Caco-2 (cell line): ENCODE measurements around the gene SLC10A7. TPM values are rescaled to one million over a fixed set of nuclear protein-coding genes. Genes with fewer than 3 reads are reported as not detected.

ENCODE experiments used
- BruUV-seq: library from RNA; stranded (reverse); fragments of 400-500 nt; replicated peaks from 2 replicates; lab custom pipeline; 2021; lab: Mats Ljungman, UMichigan
- CTCF ChIA-PET: fragments of 300-600 bp; sonication (Branson Sonifier 250); formaldehyde crosslinking; loops from one replicate; lab custom pipeline; 2022; ENCODE audit warnings: antibody characterized with exemption; lab: Charles Lee
- POLR2A ChIA-PET: fragments of 300-600 bp; sonication (Branson Sonifier 250); formaldehyde crosslinking; loops from one replicate; lab custom pipeline; 2022; ENCODE audit warnings: antibody characterized with exemption; lab: Charles Lee
- DNase-seq, 2 experiments: peaks; one replicate each; pipeline versions ENCODE4 v3.0.0 to v3.0.0-alpha.2; 2020 to 2022
- H3K27me3 ChIP-seq: replicated peaks from 2 replicates; pipeline ENCODE4 v1.6.0; 2011; ENCODE audit warnings: low read length; ENCODE audit not compliant: control insufficient read depth, insufficient read depth
- H3K36me3 ChIP-seq: 2 replicates; pipeline ENCODE4 v1.5.1; 2011; ENCODE audit warnings: low read length; ENCODE audit not compliant: control insufficient read depth, insufficient read depth
- H3K4me1 ChIP-seq: fragments of 250-450 bp; sonication (Bioruptor Pico); 2 replicates; pipeline ENCODE4 v1.5.1; 2020; ENCODE audit warnings: mild to moderate bottlenecking
- H3K4me3 ChIP-seq: 2 replicates; pipeline ENCODE4 v1.5.1; 2011; ENCODE audit warnings: low read depth, mild to moderate bottlenecking, control low read depth, low read length
- H3K9me3 ChIP-seq: fragments of 250-450 bp; sonication (Bioruptor Pico); 2 replicates; pipeline ENCODE4 v1.5.1; 2020; ENCODE audit warnings: mild to moderate bottlenecking, moderate library complexity
- H3K27ac Mint-ChIP-seq: one replicate; pipeline ENCODE4 v1.8.0; 2022; ENCODE audit warnings: mixed read lengths; ENCODE audit not compliant: unreplicated experiment
- H3K27me3 Mint-ChIP-seq: one replicate; pipeline ENCODE4 v1.8.0; 2022; ENCODE audit warnings: mixed read lengths; ENCODE audit not compliant: insufficient read depth, unreplicated experiment
- H3K36me3 Mint-ChIP-seq: one replicate; pipeline ENCODE4 v1.8.0; 2022; ENCODE audit warnings: mild to moderate bottlenecking, mixed read lengths; ENCODE audit not compliant: insufficient read depth, unreplicated experiment
- H3K4me1 Mint-ChIP-seq: one replicate; pipeline ENCODE4 v1.8.0; 2022; ENCODE audit warnings: low read depth, mixed read lengths; ENCODE audit not compliant: unreplicated experiment
- H3K4me3 Mint-ChIP-seq: one replicate; pipeline ENCODE4 v1.8.0; 2022; ENCODE audit warnings: mild to moderate bottlenecking, moderate library complexity, mixed read lengths; ENCODE audit not compliant: unreplicated experiment
- H3K9me3 Mint-ChIP-seq: one replicate; pipeline ENCODE4 v1.8.0; 2022; ENCODE audit warnings: mixed read lengths; ENCODE audit not compliant: unreplicated experiment
- CTCF ChIP-seq, 2 experiments: fragments of 200-600 bp in 1 of 2; IDR thresholded peaks; 1 replicate in 1 of 2; 2 replicates in 1 of 2; pipeline versions ENCODE4 v1.5.1 to v1.8.0; 2011 to 2022; ENCODE audit warnings: antibody characterized with exemption in 1 of 2, control low read depth in 1 of 2, inconsistent platforms in 1 of 2, low read depth in 1 of 2, low read length in 1 of 2, mild to moderate bottlenecking in 1 of 2, moderate library complexity in 1 of 2; ENCODE audit not compliant: insufficient read depth in 1 of 2, severe bottlenecking in 1 of 2, unreplicated experiment in 1 of 2
- intact Hi-C: fragments of 100-400 bp; cut with micrococcal nuclease; formaldehyde crosslinking; loops from one replicate; pipeline ENCODE4 v1.10.0; 2022; ENCODE audit not compliant: unreplicated experiment
- total RNA-seq: library from RNA; stranded (reverse); gene quantifications from 2 replicates; pipeline ENCODE4 v1.2.3, GENCODE V29; 2022

The SLC10A7 gene
- total RNA-seq, 1 experiment from 2014 or later = 12.1 TPM

DNA sequence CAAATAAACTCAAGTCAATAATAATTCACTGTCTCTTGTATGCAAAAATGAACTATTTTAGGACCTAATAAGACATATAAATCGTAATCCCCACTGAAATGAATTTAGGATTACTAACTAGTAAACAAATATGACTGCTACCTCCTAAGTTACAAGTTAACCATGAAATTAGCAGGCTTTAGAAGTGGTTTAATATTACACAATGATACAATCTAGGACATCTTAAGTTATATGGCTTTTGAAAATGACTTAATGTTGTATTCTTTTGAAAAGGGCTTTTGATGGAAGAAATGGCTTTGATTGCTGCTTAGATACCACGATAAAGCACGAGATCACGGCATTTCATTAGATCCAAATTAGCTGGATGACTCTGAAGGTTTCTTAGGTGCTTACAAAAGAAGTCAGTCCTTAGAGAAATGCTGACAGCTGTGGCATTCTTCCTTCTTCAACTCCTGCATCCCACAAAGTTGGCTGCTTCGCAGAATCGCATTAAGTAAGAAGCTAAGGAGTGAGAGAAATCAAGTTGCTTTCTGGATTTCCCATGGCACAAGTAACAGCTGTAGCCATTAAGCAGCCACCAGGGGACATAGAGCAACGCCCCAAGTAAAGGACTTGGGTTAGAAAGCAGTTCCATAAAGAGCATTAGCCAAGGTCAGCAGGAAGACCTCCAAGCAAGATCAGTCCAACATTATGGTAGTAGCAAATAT, 6.9 kb downstream of the SLC10A7 start:
- ChIA-PET POLR2A (no interaction called here), CTCF (no interaction called here)
- H3K9me3 Mint-ChIP-seq = no peaks in the 10 kb centered on the region
- H3K4me3 ChIP-seq = no peak overlapping the region
- H3K36me3 Mint-ChIP-seq = no peaks in the 10 kb centered on the region
- H3K9me3 ChIP-seq = no peaks in the 10 kb centered on the region
- no peaks in the 10 kb centered on the region for H3K4me1 Mint-ChIP-seq
- intact Hi-C loops = no loop called here
- H3K27ac Mint-ChIP-seq = no peak overlapping the region
- TF ChIP-seq CTCF (IDR thresholded peaks at IDR 0.05; ENCODE audit: insufficient read depth in 1 of 2, low read depth in 1 of 2, low read length in 1 of 2, severe bottlenecking in 1 of 2, unreplicated experiment in 1 of 2) = no peak
- no peak for DNase-seq
- H3K36me3 ChIP-seq = no peaks in the 10 kb centered on the region
- no peaks in the 10 kb centered on the region for H3K27me3 ChIP-seq
- H3K4me1 ChIP-seq = no peaks in the 10 kb centered on the region; the same call in 1 of the 2 replicates
- BruUV-seq = no TSS peak
- no peak overlapping the region for H3K4me3 Mint-ChIP-seq
- no peaks in the 10 kb centered on the region for H3K27me3 Mint-ChIP-seq

DNA sequence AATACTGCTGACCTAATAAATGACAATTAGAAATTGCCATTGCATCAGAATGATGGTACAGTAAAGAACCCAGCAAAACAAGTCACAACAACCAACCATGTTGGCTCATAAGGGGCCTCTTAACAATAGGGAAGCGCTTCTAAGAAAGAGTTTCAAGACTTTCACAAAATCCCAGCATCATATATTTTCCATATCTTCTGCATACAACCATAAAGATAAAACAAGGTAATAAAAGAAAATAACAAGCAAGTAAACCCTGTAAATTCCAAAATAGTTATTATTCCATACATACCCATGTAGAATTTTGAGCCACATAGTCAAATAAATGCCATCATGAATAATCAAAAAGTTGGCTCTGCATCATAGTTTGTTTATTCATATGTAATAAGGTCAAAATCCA, 8.2 kb downstream of the SLC10A7 start:
- Histone ChIP-seq H3K36me3 (no peaks in the 10 kb centered on the region), H3K9me3 (no peaks in the 10 kb centered on the region), H3K4me3 (no peak overlapping the region), H3K4me1 (no peaks in the 10 kb centered on the region), H3K27me3 (no peaks in the 10 kb centered on the region)
- no peak overlapping the region for H3K4me3 Mint-ChIP-seq
- no peaks in the 10 kb centered on the region for H3K9me3 Mint-ChIP-seq
- POLR2A ChIA-PET = no interaction called here
- intact Hi-C loops = no loop called here
- no peak for TF ChIP-seq CTCF (IDR thresholded peaks at IDR 0.05; ENCODE audit: insufficient read depth in 1 of 2, low read depth in 1 of 2, low read length in 1 of 2, severe bottlenecking in 1 of 2, unreplicated experiment in 1 of 2)
- CTCF ChIA-PET = no interaction called here
- no TSS peak for BruUV-seq
- DNase-seq = no peak
- no peak overlapping the region for H3K27ac Mint-ChIP-seq
- H3K4me1 Mint-ChIP-seq = no peaks in the 10 kb centered on the region
- H3K27me3 Mint-ChIP-seq = no peaks in the 10 kb centered on the region
- no peaks in the 10 kb centered on the region for H3K36me3 Mint-ChIP-seq

DNA sequence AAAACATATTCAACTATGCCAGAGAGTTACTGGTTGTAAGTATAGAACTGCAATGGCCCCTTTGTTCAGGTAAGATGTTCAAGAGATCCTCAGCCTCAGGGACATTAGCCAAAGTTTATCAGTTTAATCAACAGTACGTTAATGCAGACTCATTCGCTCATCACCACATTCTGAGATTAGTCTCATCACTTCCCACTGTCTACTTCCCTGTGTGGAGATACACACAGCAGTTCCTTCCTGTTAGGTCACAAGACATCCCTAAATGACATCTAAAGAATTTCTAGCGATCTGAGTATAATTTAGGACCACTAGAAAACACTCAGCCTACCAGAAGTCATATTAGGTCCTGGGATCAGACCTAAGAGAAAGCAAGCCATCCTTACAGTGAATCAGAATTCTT, 10.4 kb downstream of the SLC10A7 start:
- DNase-seq = no peak
- Histone ChIP-seq H3K4me1 (no peaks in the 10 kb centered on the region), H3K27me3 (no peaks in the 10 kb centered on the region), H3K9me3 (no peaks in the 10 kb centered on the region), H3K36me3 (no peaks in the 10 kb centered on the region), H3K4me3 (no peak overlapping the region)
- ChIA-PET POLR2A (no interaction called here), CTCF (no interaction called here)
- H3K4me1 Mint-ChIP-seq = no peaks in the 10 kb centered on the region
- no TSS peak for BruUV-seq
- no peak for TF ChIP-seq CTCF (IDR thresholded peaks at IDR 0.05; ENCODE audit: insufficient read depth in 1 of 2, low read depth in 1 of 2, low read length in 1 of 2, severe bottlenecking in 1 of 2, unreplicated experiment in 1 of 2)
- H3K4me3 Mint-ChIP-seq = no peak overlapping the region
- no peak overlapping the region for H3K27ac Mint-ChIP-seq
- intact Hi-C loops = no loop called here
- H3K9me3 Mint-ChIP-seq = no peaks in the 10 kb centered on the region
- no peaks in the 10 kb centered on the region for H3K27me3 Mint-ChIP-seq
- no peaks in the 10 kb centered on the region for H3K36me3 Mint-ChIP-seq
